Measurements from ENCODE around the gene FAM219B.
"Not testable (repeated sequence)": the region's sequence is repeated elsewhere in the genome, so short reads cannot be mapped to it uniquely, and the experiment has no call there.

The FAM219B gene

GRCh38 chr15:74902295-74903075, 4.2 kb downstream of the FAM219B start:
- DNase-seq: no peak

GRCh38 chr15:74901612-74902063, 5.0 kb downstream of the FAM219B start:
- DNase-seq: peak; percentile 66

- DNase-seq: no peak
Observed at GRCh38 chr15:74897300-74897701, 9.3 kb downstream of the FAM219B start.

- DNase-seq: no peak
Observed at GRCh38 chr15:74896316-74896715, 10.3 kb downstream of the FAM219B start.

- no peak for DNase-seq
Observed at GRCh38 chr15:74895830-74896229, 10.8 kb downstream of the FAM219B start.

DNA sequence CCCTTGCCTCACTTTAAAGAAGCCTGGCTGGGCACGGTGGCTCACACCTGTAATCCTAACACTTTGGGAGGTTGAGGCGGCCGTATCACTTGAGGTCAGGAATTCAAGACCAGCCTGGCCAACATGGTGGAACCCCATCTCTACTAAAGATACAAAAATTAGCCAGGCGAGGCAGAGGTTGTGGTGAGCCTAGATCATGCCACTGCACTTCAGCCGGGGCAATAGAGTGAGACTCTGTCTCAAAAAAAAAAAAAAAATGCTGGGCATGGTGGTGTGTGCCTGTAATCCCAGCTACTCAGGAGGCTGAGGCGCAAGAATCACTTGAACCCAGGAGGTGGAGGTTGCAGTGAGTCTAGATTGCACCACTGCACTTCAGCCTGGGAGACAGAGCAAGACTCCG, 12.3 kb downstream of the FAM219B start:
- not testable (repeated sequence) for DNase-seq

DNA sequence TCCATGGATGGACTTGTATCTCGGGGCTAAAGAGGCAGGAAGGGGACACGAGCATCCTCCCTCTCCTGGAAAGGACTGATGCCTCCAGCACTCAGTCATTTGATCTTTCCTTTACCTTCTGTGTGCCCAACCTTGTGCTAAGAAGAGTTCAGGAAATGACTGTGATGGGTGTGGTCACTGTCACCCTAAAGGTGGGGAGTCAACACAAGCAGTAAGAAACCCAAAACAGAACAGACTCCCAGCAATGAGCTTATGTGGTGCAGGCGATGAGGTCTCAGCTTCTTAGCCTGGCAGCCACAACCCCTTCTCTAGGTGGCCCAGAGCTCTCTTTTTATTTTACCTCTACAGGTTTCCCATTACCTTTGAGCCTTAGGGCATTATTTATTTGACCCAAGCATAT, 13.0 kb downstream of the FAM219B start:
- no peak for DNase-seq

DNA sequence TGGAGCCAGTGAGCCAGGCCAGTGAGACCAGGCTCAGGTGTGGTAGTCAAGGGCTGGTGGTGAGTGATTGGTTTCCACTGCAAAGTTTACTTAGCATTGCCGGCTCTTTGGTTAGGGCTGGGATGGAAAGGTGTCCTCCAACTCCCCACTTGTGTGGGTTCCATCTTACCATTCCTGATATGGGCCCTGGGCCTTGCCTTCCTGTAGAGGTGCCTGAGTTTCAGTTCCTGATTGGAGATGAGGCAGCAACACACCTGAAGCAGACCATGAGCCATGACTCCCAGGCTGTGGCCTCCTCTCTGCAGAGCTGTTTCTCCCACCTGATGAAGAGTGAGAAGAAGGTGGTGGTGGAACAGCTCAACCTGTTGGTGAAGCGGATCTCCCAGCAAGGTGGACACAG, 13.7 kb downstream of the FAM219B start:
- DNase-seq: no peak

DNA sequence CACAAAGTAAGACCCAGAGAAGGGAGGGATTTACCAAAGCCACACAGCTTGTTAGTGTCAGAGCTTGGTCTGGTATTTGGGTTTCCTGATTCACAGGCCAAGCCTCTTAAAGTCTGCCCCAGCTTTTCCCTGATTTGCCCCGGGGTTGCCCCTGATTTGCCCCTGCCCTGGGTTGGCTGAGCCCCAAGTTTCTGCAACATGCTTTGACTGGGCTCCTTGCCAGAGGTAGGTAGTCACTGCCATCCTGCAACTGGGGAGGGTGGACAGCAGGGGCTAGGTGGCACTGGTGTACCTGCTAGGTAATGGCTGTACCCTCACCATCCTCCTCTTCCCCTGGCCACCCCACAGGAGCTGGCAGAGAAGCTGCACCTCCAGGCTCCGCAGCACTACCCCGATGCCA, 14.3 kb downstream of the FAM219B start:
- DNase-seq: no peak

DNA sequence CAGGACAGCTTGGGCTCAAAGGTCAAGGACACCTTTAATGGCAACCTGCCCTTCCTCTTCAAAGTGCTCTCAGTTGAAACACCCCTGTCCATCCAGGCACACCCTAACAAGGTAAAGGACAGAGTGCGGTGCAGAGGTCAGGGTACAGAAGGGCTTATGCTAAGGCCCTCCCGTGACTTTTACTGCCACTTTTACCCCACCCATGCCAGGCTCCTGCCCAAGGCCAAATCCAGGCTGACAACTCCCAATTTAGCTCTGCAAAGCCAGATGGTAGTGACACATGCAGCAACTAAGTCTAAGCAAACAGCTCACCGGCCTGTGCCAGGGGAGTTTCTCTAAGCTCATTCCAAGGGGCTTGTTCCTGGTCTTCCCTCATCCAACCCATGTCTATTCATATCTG, 15.2 kb downstream of the FAM219B start:
- DNase-seq: no peak

DNA sequence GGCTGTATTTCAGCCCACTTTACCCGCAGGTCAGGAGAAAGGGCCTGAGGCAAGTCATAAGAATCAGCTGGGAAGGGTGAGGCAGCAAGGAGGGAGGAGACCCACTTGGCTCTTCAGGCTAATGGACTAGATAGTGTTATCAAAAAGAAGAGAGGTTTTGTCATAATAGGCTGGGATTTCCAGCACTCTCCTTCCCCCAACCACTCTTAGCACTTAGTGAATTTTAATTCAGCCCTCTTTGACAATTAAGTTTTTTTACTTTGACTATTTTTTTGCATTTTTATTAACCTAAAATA, 16.0 kb downstream of the FAM219B start:
- DNase-seq: no peak

- peak; percentile 67 for DNase-seq
Observed at GRCh38 chr15:74889883-74890664, 16.6 kb downstream of the FAM219B start, which contains the start of gene MPI. TSS of gene MPI (plus strand) at chr15:74890042. CDS start at chr15:74890074, 32 bp downstream.

DNA sequence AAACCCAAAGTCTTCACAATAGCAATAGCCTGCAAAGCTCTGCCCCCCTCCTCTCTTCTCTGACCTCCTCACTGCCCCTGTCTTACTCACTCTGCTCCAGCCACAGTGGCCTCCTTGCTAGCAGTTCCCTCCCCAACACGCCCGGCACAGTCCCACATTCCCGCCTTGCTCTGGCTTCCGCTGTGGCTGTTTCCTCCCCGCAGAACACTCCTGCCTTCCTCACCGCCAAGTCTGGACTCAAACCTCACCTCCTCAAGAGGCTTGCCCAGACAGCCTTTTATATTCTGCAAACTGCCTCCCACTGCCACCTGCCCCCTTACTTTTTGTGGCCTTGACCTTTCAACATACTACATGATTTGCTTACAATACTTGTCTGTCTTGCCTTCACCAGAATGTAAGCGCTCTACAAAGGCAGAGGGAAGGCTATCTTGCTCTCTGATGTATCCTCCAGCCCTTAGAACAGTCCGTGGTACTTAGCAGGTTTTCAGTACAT, 17.2 kb downstream of the FAM219B start:
- peak; percentile 8 for DNase-seq

DNA sequence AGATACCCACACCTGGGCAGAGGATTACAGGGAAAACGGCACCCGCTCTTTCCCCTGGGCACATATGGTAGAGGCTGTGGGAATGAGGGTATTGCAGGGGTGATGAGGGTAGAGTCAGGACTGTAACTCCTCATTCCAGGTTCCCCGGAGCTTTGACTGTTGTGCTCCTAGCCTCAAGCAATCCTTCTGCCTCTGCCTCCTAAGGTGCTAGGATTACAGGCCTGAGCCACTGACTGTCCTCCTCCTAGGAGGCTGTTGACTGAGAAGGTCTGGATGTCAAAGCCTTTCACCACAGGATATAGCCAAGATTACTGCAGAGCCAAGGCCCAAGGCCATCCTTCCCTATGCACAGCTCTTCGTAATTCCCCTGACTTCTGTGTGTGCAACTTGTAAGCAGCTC, 17.9 kb downstream of the FAM219B start:
- no peak for DNase-seq

- DNase-seq: not testable (repeated sequence)
Observed at GRCh38 chr15:74887537-74888193, 19.0 kb downstream of the FAM219B start.

DNA sequence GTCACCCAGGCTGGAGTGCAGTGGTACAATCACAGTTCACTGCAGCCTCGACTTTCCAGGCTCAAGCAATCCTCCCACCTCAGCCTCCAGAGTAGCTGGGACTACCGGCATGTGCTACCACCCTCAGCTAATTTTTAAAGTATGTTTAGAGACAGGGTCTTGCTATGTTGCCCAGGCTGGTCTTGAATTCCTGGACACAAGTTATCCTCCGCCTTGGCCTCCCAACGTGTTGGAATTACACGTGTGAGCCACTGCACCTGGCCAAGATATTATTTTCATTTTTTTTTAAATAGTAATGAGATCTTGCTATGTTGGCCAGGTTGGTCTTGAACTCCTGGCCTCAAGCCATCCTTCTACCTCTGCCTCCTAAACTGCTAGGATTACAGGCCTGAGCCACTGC, 21.2 kb downstream of the FAM219B start:
- DNase-seq: no peak

- no peak for DNase-seq
Observed at GRCh38 chr15:74884428-74885223, 22.0 kb downstream of the FAM219B start.

GRCh38 chr15:74882528-74882927, 24.1 kb downstream of the FAM219B start:
- no peak for DNase-seq

GRCh38 chr15:74878273-74878672, 28.4 kb downstream of the FAM219B start:
- DNase-seq: no peak

DNA sequence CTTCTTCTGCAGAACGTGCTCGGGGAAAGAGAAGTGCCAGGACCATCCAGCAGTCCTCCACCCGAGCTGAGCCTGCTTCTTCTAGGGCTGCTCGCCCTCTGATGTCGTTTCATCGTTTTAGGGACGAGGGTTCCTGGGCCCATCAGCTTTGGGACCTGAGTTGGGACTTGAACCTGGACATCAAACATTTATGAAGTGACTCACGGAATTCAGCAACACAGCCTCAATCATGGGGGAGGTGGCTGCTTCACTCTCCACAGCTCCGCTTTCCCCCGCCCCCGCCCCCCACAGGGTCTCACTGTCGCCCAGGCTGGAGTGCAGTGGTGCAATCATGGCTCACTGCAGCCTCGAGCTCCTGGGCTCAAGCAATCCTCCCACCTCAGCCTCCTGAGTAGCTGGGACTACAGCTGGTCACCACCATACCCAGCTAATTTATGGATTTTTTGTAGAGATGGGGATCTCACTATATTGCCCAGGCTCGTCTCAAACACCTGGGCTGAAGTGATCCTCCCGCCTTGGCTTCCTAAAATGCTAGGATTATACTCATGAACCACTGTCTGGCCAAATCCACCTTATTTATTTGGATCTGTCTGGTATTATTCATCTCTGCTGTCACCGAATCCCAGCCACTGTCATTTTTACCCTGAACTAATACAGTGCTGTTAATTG, 32.8 kb downstream of the FAM219B start:
- no peak for DNase-seq

DNA sequence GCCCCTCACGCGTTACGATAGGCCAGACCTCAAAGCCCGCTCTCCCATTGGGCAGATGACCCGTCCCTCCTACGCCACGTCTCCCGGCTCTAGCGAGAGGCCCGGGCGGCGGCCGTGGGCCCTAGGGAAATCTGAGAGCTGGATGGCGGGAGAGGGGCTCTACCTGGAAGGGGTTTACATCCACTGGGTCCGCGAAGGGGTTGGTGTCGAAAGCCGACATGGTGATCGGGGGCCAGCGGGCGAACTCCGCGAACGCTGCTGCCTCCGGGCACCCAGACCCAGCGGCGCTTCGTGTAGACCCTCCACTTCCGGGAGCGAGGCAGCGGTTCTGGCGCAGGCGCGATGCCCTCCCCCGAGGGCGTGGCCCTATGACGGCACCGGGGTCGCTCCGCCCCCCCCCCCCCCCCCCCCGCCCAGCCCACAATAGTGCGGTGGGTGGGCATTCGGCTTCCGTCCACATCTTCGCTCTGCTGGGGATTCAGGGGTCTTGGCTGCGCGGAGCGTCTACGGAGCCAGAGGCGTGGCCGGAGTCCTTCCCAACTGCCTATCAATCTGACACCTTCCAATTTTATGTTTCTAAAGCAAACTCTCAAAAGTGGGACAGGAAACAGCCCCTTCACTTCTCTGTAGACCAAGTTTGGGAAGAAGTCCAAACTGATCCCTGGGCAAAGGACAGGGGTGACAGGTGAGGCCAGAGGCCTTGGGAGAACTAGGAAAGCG, 33.5 kb downstream of the FAM219B start, which contains the start of gene SCAMP2:
SCAMP2 (minus strand) TSS at position 330 of the 720 bp plus-strand sequence; CDS start at position 220, 110 bp downstream.
- DNase-seq: peak; percentile 93

Data from HCEC 1CT (cell line).